Fibroblast of the aortic adventitia (primary cell): ENCODE measurements around the gene NOC2L. TPM values are rescaled to one million over a fixed set of nuclear protein-coding genes. Genes with fewer than 3 reads are reported as not detected.

Experiments used
- DNase-seq: peaks from one replicate; pipeline ENCODE4 v3.0.0-alpha.2; 2010; ENCODE audit warnings: low read depth
- H3K4me3 ChIP-seq: 2 replicates; pipeline ENCODE4 v1.5.1; 2011; ENCODE audit warnings: low read depth, mild to moderate bottlenecking, control low read depth, low read length, moderate library complexity
- total RNA-seq: library from RNA; depleted of rRNA; stranded (reverse); fragments of >200 nt; gene quantifications from 2 replicates; pipeline ENCODE4 v1.2.3, GENCODE V29; 2012; ENCODE audit warnings: low replicate concordance
- TF ChIP-seq, protein P1 (sequence below): IDR thresholded peaks from 2 replicates; pipeline ENCODE4 v1.5.1; 2011; ENCODE audit warnings: mild to moderate bottlenecking, low read length, control low read depth, inconsistent platforms; ENCODE audit not compliant: insufficient read depth

Gene NOC2L
- 41.0 and 54.1 TPM in 2 replicates for total RNA-seq

DNA sequence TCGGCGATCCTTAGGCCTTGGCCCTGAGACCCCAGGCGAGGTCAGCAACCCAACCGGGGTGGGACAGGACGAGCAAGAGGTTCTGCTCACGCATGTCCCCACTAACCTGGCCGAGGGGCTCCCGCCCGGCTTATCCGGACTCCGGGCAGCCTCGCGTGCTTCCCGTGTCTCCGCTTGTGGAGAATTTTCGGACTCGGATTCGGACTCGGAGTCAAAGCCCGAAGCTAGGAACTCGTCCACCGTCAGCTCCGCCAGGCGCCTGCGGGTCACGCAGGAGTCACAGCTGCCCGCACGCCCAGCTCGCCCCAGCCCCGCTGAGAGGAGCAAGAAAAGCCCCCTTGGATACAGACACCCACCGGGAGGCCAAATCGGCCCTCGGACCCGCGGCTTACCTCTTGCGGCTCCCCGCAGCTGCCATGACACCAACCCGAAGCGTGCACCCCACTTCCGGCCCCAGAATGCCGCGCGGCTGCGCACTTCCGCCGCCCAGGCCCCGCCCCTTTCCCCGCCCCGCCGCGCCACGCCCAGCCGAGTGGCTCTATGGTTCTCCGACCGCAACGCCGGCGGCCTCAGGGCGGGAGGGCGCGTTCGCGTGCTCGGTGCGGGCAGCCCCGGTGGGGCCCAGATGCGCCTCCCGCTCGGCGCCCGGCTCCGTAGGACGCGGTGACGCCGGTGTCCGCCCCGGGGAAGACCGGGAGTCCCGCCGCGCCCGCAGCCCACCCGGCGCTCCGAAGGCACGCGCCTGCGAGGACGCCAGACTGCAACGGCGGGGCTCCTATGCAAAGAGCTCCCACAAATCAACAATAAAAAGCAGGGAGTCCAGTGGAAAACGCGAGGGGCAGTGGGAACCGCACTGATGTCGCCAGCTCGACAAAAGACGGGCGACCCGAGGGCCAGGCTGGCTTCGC, at the start of gene NOC2L:
NOC2L (minus strand) TSS at position 434 of the 908 bp plus-strand sequence; CDS start at position 418, 16 bp downstream.
- TF ChIP-seq, protein P1, sequence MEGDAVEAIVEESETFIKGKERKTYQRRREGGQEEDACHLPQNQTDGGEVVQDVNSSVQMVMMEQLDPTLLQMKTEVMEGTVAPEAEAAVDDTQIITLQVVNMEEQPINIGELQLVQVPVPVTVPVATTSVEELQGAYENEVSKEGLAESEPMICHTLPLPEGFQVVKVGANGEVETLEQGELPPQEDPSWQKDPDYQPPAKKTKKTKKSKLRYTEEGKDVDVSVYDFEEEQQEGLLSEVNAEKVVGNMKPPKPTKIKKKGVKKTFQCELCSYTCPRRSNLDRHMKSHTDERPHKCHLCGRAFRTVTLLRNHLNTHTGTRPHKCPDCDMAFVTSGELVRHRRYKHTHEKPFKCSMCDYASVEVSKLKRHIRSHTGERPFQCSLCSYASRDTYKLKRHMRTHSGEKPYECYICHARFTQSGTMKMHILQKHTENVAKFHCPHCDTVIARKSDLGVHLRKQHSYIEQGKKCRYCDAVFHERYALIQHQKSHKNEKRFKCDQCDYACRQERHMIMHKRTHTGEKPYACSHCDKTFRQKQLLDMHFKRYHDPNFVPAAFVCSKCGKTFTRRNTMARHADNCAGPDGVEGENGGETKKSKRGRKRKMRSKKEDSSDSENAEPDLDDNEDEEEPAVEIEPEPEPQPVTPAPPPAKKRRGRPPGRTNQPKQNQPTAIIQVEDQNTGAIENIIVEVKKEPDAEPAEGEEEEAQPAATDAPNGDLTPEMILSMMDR = no peak
- DNase-seq = peak; percentile 81
- H3K4me3 ChIP-seq = peak within 1 kb of the TSS; percentile 82

GRCh38 chr1:1006305-1007159, 47.5 kb upstream of the NOC2L start:
- TF ChIP-seq, protein P1 = no peak
- no peak for DNase-seq
- no peak overlapping the region for H3K4me3 ChIP-seq

DNA sequence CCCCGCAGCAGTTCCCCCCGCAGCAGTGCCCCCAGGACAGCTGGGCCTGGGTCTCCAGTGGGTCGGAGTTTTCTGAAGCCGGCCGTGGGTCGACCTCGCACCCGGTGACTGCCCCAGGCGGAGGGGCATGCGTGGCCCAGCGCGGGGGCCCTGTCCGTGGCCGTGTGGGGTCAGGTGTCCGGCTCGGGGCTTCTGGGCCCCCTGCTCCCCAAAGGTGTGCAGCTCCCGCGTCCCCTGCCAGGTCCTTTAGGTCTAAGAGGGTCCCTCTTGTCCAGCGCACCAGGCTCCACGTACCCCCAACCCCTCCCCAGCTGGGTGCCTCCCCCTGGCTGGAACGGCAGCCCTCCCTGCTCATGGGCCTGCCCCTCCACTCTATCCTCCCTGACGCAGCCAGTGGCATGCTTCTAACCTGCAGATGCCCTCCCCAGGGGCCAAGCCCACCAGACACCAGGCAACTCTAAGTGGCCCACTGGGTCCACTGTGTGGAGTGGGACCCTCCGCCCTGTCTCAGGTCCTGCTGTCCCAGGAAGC, 46.8 kb upstream of the NOC2L start:
- no peak for DNase-seq
- TF ChIP-seq, protein P1 = no peak
- no peak overlapping the region for H3K4me3 ChIP-seq

GRCh38 chr1:1004780-1005697, 46.0 kb upstream of the NOC2L start:
- H3K4me3 ChIP-seq = no peak overlapping the region
- TF ChIP-seq, protein P1 = no peak
- peak; percentile 39 for DNase-seq

DNA sequence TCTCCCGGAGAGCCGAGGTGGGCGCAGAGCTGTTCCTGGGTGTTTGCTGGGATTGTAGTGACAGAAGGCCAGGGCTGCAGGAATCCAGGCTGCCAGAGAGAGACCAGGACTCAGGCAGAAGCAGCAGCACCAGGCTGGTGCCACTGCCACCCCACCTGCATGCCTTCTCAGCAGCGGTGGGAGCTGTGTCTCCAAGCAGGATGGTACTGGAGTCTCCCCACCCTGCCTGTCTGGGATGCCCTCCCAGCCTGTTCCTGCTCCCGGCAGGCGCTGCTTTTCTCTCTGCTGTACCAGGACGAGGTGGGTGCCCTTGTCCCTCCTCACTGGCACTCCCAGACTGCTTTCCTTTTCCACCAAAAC, 45.3 kb upstream of the NOC2L start:
- DNase-seq = no peak
- TF ChIP-seq, protein P1 = no peak
- no peak overlapping the region for H3K4me3 ChIP-seq
